T-helper 1 cell (primary cell): Measurements from ENCODE around the gene PLCL2.
"Not testable (repeated sequence)": the region's sequence is repeated elsewhere in the genome, so short reads cannot be mapped to it uniquely, and the experiment has no call there.

Experiments
- DNase-seq, 5 donors: peaks; one replicate each; pipeline ENCODE4 v3.0.0-alpha.2; 2012 to 2020

Gene PLCL2

DNA sequence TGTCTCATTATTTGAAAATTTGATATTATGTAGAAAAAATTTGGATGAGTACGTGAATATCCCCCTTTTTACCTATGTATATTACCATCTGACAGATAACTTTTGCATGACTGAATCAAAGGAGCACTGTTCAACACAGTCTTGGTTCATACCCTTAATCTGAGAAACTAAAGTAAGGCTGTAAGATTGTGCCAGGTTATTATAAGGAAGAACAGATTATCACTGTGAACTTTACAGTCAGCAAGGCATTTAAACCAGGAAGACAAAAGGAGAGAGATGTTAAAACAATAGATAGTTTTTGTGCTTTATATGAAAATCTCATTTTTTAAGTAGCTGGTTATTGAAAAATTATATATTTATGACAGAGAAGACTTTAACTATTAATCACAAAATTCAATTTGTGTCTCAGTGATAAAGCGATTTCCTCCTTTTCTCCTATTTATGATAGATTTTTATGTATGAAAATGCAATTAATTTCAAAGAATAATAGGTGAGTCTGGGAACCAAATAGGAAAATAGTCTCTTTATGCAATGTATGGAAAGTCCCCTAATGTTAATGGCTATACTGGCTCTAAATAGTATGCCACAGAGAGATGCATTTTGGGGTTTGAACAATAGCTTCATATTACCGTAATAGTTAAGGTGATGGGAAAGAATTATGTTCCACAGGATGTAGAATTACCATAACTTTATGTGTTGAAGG, 33.4 kb downstream of the PLCL2 start:
- no peak for DNase-seq

DNA sequence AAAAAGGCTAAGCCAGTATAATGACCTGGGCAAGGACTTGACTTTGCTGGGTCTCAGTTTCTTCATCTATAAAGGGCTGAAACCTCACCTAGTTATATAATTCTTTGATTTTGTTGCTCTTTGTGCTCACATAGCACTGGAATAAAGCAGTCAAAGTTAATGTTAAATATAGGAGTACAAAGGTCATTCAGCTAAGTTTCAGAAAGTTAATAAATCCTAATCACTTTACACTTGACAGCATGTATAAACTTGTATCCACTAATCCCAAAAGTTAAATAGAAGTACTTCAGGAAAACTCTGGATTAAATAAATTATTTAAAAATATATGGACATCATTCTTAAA, 33.9 kb downstream of the PLCL2 start:
- DNase-seq, result no peak

DNA sequence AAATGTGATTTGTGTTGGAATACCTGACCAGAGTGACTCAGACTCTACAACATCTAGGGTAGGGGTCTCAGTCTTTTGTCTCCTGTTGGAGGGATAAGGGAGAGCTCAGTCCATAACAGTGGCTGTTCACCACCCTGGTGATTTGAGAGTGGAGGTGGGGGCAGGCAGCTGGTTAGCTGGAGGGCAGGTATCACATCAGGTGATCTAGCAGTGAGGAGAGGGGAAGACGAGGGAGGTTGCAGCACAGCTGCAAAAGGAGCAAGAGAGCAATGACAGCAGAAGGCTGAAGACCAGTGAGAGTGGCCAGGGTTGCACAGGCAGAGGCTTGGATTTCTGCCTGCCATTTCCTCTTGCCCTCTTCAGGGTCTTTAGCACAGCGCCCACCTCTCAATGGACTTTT, 38.4 kb downstream of the PLCL2 start:
- no peak for DNase-seq

DNA sequence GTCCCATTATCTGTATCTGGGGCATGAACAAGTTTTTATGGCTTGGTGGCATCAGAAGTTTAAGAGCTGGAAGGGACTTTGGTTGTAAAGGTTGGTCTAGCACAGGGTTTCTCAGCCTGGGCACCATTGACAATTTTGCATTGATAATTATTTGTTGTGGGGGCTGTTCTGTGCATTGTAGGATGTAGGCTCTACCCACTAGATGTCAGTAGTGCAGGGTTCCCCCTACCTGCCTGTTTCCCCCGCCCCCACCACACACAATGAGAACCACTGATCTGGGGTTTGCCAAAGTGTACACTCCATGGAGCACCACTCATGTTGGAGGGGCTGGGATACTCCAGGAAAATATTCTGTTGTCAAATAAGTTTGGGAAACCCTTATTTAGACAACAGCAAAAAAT, 42.7 kb downstream of the PLCL2 start:
- no peak for DNase-seq

DNA sequence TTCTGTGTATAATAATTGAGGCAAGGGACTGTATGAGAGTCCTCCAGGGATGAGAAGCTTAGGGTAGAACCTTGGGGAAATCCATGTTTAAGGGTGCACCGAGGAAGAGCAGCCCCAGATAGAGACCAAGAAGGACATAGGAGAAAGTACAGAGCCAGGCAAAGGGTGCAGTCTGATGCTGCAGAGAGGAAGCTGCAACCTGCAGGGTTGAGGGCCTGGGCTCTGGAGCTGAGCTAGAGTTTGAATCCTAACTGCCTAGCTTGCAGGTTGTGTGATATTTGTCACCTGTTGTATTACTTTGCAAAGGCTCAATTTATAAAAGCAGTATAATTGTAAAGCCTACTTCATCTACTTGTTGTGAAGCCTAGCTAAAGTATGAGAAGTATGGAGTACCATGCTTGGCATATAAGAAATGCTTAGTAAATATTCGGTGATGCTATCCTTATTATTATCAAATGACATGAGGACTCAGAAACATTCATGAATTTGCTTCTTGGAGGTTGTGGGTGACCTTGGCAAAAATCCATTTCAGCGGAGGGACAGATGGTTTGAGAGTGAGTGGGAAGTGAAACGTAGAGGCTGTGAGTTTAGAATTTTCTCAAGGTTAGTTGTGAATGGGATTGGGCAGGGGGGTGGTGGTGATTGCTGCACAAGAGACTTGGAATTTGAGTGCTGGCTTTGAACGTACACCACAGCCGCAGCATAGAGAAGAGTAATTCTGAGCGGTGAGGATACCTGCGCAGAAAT, 43.8 kb downstream of the PLCL2 start:
- DNase-seq, result no peak

DNA sequence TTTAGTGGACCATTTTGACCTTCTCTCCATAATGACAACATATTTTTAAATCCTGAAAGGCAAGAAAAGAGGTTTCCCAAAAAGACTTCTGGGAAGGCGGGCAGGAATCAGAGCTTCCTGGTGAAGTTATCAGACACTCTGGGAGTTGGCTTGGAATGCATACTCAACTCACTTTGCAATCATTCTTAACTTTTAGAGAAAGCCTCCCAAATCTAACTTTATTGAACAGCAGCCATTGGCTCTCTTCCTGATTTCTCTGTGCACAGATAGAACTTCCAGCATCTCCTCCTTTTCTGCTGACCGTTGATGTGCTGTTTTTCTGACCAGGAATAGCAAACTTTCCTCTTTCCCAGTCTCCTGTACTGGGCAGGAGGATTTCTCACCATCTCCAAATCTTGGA, 44.6 kb downstream of the PLCL2 start:
- DNase-seq, result no peak

DNA sequence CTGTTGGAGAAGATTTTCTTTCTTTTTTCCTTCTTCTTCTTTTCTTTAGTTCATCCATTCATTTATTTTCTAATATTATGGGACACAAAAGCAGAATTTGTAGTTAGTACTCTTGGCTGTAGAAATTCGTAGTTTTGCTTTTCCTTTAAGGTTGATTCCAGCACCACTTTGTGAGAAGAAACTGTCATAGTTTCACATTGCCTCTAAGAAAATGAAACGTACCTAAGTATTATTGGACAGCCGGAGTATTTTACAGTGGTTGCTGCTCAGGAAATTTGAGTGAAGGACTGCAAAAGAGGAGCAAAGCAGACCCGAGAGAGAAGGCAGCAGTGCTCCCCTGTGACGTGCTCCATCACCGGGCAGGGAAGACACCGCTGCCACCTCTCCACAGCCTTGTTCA, 48.1 kb downstream of the PLCL2 start:
- DNase-seq, result no peak

DNA sequence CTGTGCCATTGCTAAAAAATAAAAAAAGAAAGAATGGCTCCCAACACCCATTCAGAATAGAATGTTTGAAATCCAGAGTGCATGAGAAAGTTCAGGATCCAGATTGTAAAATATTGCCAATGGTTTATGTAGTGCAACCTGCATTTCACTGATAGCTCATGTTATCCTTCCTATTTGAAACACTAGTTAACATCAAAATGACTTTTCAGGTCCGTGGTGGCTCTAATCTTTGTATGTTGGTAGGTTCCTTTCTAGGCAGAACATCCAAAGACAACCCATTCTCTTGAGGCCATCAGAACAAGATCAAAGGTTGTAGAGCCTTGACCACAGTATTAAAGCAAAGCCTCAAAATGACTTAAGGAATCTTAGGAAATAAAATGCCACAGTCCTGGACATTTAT, 51.0 kb downstream of the PLCL2 start:
- DNase-seq, result no peak

DNA sequence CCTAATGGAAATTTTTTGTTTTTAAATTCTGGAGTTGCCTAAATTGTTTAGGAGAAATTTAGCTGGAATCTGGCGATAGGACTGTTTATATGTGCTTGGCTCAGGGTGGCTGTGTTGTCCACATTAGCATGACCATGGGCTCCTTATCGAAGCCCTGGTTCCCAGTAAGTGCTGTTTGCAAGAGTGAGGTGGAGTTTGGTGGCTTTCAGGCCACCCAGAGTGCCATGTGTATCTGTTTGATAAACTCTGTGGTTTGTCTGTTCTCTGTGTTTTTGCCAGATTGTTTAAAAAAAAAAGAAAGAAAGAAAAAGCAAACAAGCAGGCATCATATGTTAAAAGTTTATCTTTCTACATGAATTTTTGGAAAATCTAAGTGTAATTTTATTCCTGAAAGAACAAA, 51.5 kb downstream of the PLCL2 start:
- no peak for DNase-seq

DNA sequence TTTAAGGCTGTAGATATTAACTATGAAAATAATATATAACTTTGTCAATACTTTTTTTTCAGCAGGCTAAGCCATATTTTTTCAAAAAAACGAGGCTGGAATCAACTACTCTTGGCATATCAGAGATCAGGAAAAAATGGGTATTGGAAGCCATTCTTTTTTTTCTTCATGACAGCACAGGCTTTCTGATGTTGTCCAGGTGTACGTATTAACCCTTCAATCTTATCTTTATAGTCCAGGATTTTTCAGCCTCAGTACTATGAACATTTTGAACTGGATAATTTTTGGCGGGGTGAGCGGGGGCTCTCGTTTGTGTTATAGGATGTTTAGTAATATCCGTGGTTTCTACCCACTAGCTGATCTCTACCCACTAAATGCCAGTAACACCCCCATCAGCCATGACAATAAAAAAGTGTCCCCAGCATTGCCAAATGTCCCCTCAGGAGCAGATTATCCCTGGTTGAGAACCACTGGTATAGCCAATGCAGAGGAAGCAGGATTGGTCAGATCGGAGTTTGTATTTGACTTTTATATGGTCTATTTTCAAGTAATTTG, 52.0 kb downstream of the PLCL2 start:
- no peak for DNase-seq

DNA sequence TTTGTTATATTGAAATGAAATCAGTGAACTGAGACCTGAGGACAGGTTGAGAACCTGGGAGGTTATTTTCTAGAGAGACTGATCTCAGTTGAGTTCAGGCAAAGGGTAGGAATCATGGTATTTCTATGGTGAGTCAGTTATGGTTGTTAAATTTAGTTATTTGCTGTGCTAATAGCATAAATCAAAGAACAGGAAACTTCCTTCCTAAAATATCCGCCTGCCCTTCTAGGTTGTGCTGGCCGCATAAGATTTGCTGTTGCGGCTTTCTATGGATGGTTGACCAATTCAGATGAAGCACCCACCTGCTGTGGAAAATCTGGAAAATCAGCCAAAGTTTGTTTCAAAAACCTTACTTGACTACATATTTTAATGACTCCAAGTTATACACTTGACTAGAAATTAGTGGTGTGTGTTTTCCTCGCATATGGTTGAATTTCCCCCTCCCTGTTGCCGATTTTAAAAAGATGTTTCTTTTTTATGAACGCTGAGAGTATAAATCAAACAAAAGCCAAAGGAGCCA, 52.6 kb downstream of the PLCL2 start:
- DNase-seq, result no peak

DNA sequence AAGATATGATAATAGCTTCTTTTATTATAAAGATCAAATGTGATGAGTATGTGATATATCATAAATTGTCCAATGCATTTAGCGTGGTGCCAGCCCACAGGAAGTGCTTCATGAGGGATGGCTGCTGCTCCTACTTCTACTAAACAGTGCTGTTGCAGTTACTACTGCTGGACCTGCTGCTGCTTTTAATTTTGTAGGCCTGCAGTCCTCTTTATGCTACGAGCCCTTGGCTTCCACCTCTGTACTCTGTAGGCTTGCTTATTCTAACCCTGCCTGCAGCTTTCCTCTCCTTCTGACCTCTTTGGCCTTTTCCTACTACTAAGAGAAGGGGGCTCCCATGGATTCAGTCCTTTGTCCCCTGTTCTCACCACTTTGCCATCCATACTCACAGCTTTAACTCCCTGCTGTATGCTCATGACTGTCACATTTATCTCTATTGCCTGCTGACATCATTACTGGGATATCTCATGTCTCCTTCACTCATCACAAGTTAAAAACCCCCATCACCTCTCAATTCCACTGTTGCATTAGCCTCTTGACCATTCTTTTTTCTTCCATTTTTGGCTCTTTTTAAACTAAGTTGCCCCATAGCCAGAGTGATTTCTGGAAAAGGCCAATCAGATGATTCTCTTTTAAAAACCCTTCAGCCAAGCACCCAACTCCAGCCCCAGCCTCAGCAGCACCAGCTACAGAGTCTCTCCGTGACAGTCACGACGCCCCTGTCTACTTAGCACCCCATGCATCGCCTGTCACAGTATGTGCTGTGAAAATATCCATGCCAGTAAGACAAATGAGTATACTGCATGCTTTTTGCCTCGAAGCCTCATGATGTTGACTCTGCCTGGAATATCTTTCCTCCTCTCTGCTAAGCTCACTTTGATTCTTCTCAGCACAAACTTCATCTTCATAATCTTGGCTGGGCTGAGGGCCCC, 56.3 kb downstream of the PLCL2 start:
- DNase-seq, result no peak

DNA sequence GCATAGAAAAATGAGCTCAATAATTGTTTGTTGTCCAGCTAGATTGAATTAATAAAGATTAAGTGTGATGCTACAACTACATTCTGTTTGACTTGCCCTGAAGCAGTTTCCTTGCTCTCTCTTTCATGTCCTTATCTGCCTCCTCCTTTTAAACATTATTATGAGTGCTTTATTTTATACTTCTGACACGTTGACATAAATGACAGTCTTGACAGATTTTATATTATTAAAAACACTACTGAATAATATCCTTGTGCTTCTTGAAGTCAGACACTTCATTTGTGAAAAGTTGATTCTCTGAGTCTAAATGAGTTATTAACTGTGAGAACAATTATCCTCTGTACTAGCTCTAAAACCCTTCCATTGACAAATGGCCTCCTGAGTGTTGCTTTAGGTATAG, 58.2 kb downstream of the PLCL2 start:
- DNase-seq, result no peak

DNA sequence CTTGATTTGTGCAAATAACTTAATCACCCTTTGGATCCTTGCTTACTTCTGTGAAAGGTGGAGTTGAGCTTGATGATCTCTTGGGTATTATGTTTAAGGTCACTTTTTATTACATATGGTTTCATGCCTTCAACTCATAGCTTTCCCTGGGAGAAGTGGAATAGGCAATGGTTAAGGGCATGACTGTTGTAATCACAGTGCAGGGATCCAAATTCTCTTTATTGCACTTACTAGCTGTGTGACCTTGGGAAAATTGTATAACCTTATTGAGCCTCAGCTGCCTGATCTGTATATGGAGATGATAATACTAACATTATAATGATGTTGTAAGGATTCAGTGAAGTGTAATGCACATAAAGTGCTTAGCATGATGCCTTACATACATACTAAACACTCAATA, 59.1 kb downstream of the PLCL2 start:
- DNase-seq, result no peak

DNA sequence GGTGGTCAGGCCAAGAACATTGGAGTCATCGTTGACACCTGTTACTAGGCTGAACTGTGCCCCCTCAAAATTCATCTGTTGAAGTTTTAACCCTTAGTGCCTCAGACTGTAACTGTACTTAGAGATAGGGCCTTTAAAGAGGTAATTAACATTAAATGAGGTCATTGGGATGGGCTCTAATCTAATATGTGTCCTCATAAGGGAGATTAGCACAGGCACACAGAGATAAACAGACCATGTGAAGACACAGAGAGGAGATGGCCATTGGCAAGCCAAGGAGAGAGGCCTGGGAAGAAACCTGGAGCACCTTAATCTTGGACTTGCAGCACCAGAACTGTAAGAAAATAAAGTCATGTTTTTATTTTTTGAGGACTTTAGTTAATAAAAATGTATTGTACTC, 59.6 kb downstream of the PLCL2 start:
- no peak for DNase-seq

DNA sequence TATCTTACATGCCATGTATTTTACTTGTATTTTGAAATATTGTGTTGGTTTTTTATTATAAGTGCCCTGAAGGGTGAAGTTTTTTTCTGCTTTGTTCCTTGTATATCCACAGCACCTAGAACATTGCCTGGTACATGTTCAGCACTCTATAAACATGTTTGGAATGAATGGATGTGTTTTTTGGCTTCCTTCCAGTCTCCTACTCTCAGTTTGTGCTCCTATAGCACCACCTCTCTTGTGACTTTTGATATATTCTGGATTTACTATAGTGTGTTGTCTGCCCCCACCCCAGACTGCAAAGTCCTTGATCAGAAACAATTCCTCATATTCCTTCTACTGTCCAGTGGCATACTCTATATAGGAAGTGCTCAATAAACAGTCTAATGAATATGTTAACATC, 60.6 kb downstream of the PLCL2 start:
- DNase-seq, result no peak

DNA sequence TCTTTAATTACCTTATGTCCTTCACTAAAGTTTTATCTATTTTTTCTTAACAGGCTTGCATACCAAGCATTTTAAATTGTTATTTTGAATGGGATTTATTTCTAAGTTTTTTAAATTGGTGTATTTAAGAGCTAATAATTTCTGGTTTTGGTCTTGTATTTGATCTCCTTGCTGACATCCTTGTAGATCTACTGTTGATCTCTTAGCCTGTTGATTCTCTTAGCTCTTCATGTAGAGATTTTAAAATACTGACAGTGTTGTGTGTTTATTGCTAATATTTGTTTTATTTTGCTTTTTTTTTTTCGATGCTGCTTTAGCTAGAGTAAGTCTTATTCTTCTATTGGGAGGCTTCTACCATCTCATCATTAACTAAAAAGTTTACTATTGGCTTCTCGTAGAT, 65.5 kb downstream of the PLCL2 start:
- no peak for DNase-seq

DNA sequence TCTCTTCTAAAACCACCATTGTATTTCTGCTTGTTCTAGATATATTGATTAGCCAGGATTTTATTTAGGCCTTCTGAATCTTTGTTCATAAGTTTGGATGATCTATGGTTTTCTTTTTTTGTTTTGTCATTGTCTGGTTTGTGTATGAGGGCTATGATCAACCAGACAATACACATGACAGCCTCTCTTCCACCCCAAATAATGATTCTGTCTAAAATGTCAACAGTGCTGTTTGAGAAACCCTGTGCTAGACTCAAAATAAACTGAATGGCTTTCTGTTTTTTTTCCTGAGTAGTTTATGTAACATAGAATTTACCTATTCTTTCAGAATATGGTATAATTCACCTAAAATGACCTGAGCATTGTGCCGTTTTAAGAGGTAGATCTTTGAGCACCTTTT, 66.1 kb downstream of the PLCL2 start:
- no peak for DNase-seq

DNA sequence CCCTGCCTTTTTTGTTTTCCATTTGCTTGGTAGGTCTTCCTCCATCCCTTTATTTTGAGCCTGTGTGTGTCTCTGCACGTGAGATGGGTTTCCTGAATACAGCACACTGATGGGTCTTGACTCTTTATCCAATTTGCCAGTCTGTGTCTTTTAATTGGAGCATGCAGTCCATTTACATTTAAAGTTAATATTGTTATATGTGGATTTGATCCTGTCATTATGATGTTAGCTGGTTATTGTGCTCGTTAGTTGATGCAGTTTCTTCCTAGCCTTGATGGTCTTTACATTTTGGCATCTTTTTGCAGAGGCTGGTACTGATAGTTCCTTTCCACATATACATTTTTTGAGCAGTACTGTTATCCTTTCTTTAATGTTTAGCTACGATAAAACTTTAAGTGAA, 73.1 kb downstream of the PLCL2 start:
- not testable (repeated sequence) for DNase-seq

DNA sequence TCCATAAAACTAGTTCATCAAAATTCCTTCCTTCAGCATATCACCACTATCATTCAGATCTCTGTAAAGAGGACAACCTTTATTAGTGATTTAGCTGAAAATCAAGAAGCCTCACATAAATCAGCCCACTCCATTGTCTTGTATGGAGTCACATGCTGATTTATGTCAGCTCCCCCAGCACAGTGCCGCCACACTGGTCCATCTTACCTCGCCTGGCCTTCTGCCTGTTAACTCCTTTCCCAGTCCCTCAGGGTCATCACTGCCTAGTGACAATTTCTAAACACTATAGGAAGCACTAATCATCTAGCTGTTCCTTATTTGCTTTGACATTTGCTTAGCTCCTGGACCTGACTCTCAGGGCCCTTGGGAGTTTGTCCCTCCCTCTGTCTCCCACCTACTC, 75.4 kb downstream of the PLCL2 start:
- DNase-seq, result no peak

DNA sequence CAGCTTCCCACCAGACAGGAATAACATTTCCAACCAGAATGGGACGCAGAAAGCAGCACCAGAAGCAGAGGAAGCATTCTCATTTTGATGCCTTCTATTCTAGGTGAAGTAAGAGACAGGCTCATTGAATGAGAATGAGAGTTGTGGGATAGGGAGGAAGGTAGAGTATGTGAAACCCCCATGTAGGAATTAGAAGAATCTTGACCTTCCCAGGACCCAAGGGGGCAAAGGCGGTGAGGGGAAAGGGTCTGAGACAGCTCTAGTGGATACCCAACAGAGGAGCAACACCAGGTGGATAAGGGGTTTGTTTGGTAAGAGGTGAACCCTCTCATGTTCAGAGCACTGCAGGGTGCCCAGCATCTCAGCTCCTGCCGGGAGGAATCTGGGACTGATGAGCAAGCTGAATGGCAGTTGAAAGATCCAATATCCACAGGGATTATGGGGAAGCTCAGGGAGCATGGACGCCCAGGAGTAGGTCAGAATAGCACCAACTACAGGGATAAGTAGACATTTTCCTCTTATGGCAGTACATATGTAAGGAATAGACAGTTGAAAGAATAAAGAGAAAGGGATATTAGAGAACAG, 77.0 kb downstream of the PLCL2 start:
- no peak for DNase-seq

DNA sequence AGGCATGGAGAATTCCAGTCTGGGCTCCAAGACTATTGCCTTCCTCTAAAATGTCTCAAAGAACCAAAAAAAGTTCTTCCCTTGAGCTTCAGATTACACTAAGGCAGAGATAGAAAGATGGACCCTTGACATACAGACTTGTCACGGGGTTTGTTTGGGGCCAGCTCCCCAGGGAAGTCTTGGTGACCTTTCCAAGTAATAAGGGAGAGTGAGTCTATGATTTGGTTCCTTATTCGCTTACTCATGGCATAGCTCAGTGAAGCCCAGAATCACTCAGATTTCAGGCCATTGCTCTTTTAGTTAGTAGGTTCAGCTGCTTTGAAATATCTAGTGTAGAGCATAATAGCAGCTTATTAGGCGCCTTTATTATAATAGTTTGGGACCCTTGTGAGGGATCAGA, 90.3 kb downstream of the PLCL2 start:
- DNase-seq, result no peak
